ENCODE data around the gene CCT2.
"Not testable (repeated sequence)": the region's sequence is repeated elsewhere in the genome, so short reads cannot be mapped to it uniquely, and the experiment has no call there.

Gene CCT2

DNA sequence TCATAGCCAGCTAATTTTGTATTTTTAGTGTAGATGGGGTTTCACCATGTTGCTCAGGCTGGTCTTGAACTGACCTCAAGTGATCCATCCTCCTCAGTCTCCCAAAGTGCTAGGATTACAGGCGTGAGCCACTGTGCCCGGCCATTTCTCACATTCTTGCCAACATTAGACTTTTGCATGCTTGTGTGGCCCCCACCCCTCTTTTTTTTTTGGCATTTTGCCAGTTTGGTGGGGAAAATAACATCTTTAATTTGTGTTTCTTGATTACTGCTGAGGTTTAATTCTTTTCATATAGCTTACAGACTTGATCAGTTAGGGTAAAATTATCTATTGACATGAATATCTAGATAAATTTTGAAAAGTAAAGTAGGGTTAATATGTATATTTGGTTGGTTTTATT lies 3.8 kb downstream of the CCT2 start:
- no peak for DNase-seq

DNA sequence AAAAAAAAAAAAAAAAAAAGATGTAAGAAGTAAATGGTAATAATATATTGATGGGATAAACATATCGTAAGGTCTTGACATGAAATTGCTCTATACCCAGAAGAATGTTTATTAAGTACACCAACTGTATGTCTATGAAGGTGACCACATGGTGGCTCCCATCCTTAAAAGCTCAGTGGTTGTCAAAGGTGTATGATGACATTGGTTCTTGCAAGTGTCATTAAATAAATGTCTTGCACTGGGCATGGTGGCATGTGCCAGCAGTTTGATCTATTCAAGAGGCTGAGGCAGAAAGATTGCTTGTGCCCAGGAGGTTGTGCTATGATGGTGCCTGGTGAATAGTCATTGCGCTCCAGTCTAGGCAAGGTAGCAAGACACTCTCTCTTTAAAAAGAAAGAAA lies 10.4 kb downstream of the CCT2 start:
- no peak for DNase-seq

DNA sequence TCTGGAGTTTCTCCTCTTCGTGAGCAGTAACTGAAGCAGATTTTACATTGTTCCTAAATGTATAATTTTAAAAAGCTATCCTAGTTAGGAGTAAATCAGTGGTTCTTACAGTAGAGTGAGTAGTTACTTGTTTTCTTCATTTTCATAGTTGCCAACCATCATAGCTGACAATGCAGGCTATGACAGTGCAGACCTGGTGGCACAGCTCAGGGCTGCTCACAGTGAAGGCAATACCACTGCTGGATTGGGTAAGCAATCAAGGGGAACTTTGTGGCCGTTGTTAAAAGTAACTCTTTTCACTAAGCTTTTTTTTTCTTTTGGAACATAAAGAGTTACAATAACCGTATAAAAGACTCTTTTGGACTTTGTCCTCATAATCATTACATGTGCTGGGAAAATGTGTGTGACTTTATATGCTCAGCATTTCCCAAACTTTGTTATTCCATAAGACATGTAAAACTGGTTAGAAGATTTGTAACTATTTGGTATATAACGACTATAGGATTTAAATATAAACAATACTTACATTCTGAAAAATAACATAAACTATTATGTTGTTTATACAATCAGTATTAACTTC lies 13.0 kb downstream of the CCT2 start:
- DNase-seq = no peak

GRCh38 chr12:69600804-69601203 lies 15.5 kb downstream of the CCT2 start:
- no peak for DNase-seq

GRCh38 chr12:69601962-69602685 lies 16.9 kb downstream of the CCT2 start:
- no peak for DNase-seq

DNA sequence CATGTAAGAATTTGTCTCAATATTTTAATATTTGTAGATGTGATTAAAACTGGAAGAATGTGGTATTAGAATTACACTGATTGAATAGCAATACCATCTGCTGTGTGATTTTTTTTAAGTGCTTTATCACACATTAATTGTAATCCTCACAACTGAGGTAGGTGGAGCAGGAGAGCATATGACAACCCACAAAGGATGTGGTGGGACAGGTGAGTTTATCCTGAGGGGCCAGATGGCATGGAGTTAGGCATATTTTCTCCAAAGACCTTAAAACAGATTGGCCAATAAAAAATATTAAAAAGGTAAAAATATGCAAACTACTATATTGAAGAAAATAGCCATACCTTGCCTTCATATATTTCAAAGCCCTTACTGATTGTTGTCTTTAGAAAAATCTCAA lies 17.7 kb downstream of the CCT2 start:
- peak; percentile 45 for DNase-seq

DNA sequence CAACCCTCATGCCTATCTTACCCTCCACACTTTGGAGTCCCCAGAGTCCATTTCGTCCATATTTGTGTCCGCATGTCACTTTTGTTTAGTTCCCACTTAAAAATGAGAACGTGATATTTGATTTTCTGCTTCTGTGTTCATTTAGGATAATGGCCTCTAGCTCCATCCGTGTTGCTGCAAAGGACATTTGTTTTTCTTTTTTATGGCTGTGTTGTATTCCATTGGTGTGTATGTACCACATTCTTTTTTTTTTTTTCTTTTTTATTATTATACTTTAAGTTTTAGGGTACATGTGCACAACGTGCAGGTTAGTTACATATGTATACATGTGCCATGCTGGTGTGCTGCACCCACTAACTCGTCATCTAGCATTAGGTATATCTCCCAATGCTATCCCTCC lies 18.3 kb downstream of the CCT2 start:
- not testable (repeated sequence) for DNase-seq

DNA sequence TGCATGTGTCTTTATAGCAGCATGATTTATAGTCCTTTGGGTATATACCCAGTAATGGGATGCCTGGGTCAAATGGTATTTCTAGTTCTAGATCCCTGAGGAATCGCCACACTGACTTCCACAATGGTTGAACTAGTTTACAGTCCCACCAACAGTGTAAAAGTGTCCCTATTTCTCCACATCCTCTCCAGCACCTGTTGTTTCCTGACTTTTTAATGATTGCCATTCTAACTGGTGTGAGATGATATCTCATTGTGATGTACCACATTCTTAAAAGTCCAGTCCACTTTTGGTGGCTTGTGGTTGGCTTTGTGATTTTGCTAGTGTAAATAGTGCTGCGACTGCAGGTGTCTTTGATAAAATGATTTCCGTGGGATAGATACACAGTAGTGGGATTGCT lies 19.0 kb downstream of the CCT2 start:
- DNase-seq = not testable (repeated sequence)

DNA sequence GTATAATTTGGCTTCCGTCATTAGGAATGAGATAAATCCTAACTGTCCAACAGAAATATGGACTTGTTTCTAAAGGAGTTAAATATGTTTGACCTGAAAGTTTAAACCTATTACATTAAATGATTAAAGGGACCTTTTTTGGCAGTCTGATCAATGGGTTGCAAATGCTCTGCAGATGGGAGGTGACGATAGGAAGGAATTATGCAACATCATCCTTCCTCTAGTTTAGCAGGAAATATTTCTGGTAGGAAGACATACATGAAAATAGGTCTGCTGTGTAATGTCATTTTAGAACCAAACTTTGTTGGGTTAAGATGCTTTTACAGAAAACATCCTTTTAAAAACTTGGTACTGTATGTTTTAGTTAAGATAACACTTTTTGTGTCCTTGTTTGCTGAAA lies 22.9 kb downstream of the CCT2 start:
- no peak for DNase-seq

DNA sequence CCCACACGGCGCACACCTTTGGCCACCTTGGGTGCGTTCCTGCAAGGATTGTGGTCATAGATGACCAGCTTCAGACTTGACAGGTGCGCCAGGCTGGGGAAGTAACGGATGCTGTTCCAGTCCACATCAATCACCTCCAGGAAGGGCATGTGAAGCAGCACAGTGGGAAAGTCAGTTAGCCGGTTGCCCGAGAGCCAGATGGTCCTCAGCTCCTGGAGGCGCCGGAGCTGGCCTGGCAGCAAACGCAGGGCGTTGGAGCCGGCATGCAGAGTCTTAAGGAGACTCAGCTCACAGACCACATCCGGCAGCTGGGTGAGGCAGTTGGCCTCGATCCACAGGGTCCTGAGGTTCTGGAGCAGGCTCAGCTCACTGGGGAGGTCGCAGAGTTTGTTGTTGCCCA lies 24.9 kb downstream of the CCT2 start:
- no peak for DNase-seq

DNA sequence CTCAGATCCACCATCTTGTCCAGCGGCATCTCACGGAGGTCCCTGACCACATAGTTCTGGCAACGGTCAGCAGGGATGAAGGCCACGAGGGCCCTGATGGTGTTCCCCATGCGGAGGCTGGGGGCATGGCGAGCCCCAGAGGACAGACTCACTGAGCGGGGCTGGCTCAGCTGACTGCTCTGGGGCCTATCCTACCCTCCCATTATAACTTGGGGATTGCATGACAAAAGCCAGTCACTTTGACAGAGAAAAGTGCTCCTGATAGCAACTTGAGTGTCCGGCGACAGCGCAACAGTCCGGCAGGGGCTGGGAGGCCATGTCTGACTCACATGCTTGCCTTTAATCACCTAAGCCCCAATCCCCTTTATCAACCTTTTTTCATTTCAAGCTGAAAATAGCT lies 25.5 kb downstream of the CCT2 start, which contains the start of gene LRRC10:
Gene LRRC10 (minus strand): TSS at position 179 of the 400 bp plus-strand sequence. CDS start 69 bp downstream, at position 110.
- no peak for DNase-seq

DNA sequence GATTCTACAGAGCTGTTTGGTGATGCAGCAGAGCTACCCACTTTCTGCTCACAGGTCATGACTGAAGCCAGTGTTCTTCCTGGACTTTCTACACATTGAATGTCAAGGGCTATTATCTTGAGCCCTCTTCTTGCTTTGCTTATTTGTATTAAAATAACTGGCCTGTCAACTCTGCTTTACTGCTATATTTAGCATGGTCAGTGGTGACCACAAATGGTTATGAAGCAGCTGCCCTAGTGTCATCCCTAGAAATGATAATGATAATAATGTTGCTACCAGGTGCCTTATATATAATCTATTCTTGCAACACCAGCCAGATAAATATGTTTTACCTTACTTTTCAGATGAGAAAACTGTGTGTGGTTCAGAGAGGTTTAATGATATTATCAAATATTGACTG lies 28.1 kb downstream of the CCT2 start:
- no peak for DNase-seq

GRCh38 chr12:69616025-69616424 lies 30.8 kb downstream of the CCT2 start:
- DNase-seq = no peak

- no peak for DNase-seq
These were observed 33.8 kb downstream of the CCT2 start for GRCh38 chr12:69619050-69619449.

GRCh38 chr12:69620077-69620476 lies 34.8 kb downstream of the CCT2 start:
- no peak for DNase-seq

DNA sequence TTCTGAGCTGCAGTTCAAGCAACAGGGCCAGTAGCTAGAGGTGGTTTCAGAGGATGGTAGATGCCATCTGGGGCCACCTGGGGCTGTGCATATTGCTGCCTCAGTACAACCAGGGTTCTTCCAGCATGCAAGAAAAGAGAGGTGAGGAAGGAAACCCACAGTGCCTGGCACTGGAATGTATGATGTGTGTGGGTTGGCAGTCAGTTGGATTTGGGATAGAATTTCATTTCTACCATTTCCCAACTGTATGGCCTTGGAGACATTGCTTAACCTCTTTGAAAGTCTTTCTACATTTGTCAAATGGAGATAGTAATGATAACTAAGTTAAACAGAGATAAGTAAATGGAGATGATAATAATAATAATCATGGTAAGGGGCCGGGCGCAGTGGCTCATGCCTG lies 35.7 kb downstream of the CCT2 start:
- no peak for DNase-seq

GRCh38 chr12:69621551-69621950 lies 36.3 kb downstream of the CCT2 start:
- no peak for DNase-seq

GRCh38 chr12:69623970-69624369 lies 38.7 kb downstream of the CCT2 start:
- no peak for DNase-seq

GRCh38 chr12:69627501-69627900 lies 42.2 kb downstream of the CCT2 start:
- no peak for DNase-seq

DNA sequence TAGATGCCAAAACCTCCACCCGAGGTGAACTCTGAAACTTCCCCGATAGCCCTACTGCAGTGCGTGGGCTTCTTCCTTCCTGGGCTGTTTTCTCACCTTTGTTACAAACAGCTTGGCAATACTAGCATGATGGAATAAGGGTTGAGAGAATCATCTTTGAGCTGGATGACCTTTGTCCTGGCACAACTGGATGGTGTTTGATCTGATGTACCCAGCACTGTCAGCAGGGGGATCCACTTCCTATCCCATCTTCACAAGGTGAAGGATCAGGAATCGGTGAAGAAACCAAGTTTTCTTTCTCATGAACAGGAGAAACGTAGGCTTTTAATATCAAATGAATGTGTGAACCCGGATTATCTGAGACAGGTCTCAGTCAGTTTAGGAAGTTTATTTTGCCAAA lies 44.9 kb downstream of the CCT2 start:
- DNase-seq = peak; percentile 61

DNA sequence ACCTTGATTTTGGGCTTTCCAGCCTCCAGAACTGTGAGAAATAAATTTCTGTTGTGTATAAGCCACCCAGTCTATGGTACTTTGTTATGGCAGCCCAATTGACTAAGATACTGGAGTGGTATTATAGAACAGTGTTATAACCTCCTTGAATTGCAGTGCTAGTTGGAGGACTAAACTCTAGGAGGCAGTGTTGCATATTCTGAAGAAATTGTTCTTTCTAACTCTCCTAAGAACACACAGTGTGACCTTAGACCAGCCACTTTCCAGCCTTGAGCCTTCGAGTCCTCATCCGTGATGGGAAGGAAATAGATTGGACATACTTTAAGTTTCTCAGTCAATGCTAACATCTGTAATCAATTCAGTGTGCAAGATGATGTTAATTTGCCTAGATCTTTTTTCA lies 47.8 kb downstream of the CCT2 start:
- DNase-seq = peak; percentile 25

- peak; percentile 90 for DNase-seq
These were observed 54.2 kb downstream of the CCT2 start for GRCh38 chr12:69639400-69640016.

DNA sequence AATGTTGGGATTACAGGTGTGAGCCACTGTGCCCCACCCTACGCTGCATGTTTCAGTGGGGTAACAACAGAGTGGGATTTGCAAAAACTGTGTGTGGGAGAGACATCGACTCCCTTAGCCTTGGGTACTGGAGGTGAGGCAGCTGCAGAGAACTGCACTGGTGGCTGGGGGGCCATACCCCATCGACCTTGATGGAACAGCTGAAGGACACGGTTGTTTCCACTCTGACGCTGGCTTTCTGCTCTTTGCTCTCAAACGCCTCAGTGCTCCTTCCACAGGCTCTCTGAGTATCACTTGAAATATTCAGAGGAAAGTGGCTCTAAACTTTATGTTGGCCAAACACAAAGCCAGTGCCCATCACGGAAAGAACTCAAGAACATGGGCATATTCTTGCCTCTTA lies 56.3 kb downstream of the CCT2 start:
- DNase-seq = no peak

GRCh38 chr12:69642531-69642930 lies 57.3 kb downstream of the CCT2 start:
- DNase-seq = no peak

DNA sequence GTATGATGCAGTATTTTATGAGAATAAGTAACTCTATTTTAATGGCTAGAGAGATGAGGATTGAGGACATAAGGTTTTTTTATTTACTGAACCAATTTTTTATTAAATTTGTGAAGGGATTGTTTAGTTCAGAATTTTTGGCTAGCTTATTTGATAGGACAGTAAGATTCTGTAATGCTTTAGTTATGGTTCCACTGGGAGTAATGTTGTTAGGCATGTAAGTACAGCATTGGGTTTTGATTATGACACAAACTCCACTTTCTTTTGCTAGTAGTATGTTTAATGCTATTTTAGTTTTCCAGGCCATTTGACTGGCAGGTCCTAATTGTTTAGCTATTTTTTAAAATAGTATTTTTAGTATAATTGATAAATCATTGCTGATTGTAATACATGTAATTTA lies 59.3 kb downstream of the CCT2 start:
- no peak for DNase-seq

Data from DMS53 (cell line).